PC-3 (cell line): ENCODE data around the gene CAPN5.

ENCODE experiments used
- EZH2phosphoT487 ChIP-seq: fragments of 300-600 bp; sonication (generic); IDR thresholded peaks from 2 replicates; pipeline ENCODE4 v1.6.1; 2018; ENCODE audit warnings: mild to moderate bottlenecking, antibody characterized with exemption, low read length, borderline replicate concordance
- TF ChIP-seq, protein P1 (sequence below): fragments of 300-600 bp; sonication (generic); conservative IDR thresholded peaks from 2 replicates; pipeline ENCODE4 v1.5.1; 2017; ENCODE audit warnings: antibody characterized with exemption, low read depth, mild to moderate bottlenecking, low read length

DNA sequence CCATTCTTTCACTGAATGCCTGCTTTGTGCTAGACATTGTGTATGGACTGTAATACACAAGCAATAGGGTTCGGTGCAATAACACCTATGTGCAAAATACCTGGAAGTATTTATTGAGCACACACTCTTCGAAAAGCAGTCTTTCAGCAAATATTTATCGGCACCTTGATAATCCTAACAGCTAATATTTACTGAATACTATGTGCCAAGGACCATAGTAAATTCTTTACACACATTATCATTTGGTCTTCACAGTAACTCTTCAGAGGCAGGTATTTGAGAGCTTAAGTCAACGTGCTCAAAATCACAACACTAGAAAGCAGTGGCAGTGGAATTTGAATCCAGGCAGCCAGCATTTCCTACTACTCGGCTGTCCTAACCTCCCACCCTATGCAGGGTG, 30.4 kb upstream of the CAPN5 start:
- TF ChIP-seq, protein P1, sequence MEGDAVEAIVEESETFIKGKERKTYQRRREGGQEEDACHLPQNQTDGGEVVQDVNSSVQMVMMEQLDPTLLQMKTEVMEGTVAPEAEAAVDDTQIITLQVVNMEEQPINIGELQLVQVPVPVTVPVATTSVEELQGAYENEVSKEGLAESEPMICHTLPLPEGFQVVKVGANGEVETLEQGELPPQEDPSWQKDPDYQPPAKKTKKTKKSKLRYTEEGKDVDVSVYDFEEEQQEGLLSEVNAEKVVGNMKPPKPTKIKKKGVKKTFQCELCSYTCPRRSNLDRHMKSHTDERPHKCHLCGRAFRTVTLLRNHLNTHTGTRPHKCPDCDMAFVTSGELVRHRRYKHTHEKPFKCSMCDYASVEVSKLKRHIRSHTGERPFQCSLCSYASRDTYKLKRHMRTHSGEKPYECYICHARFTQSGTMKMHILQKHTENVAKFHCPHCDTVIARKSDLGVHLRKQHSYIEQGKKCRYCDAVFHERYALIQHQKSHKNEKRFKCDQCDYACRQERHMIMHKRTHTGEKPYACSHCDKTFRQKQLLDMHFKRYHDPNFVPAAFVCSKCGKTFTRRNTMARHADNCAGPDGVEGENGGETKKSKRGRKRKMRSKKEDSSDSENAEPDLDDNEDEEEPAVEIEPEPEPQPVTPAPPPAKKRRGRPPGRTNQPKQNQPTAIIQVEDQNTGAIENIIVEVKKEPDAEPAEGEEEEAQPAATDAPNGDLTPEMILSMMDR: no peak
- no peak for TF ChIP-seq EZH2phosphoT487
